ENCODE data around the gene DDX11. TPM values are rescaled to one million over a fixed set of nuclear protein-coding genes. Genes with fewer than 3 reads are reported as not detected.
"Not testable (repeated sequence)": the region's sequence is repeated elsewhere in the genome, so short reads cannot be mapped to it uniquely, and the experiment has no call there.

The DDX11 gene
- total RNA-seq, 1 donor from 2014 or later: 12.8 TPM

GRCh38 chr12:31119192-31119802 lies 45.6 kb downstream of the DDX11 start:
- Histone ChIP-seq H3K27me3 (ENCODE audit: insufficient read depth, low read length) (peaks cover 10% of the 10 kb centered on the region), H3K4me1 (ENCODE audit: insufficient read depth, low read length) (peaks cover 4% of the 10 kb centered on the region), H3K9ac (ENCODE audit: low read length) (no peak overlapping the region), H3K27ac (ENCODE audit: low read depth, low read length) (no peak overlapping the region), H2AFZ (ENCODE audit: low read depth, low read length) (peak overlapping the region; percentile 10), H3K4me3 (ENCODE audit: insufficient read depth, low read depth, low read length) (no peak overlapping the region), H3K36me3 (ENCODE audit: insufficient read depth, low read length) (no peaks in the 10 kb centered on the region), H3K9me3 (ENCODE audit: insufficient read depth, low read depth, low read length) (no peaks in the 10 kb centered on the region), H4K20me1 (ENCODE audit: insufficient read depth, low read length) (no peaks in the 10 kb centered on the region), H3K4me2 (ENCODE audit: low read length) (peak overlapping the region; percentile 89), H3K79me2 (ENCODE audit: insufficient read depth, low read length) (no peaks in the 10 kb centered on the region)
- Mint-ChIP-seq H3K4me3 (ENCODE audit: unreplicated experiment) (no peak overlapping the region), H3K27ac (ENCODE audit: unreplicated experiment) (no peak overlapping the region), H3K27me3 (ENCODE audit: low read depth, unreplicated experiment) (peaks cover 10% of the 10 kb centered on the region), H3K36me3 (ENCODE audit: low read depth, unreplicated experiment) (no peaks in the 10 kb centered on the region), H3K9me3 (ENCODE audit: unreplicated experiment) (no peaks in the 10 kb centered on the region), H3K4me1 (ENCODE audit: low read depth, unreplicated experiment) (no peaks in the 10 kb centered on the region)
- FAIRE-seq (no peak), DNase-seq (ENCODE audit: low read depth) (no peak)
- peak; percentile 44 for TF ChIP-seq EZH2 (IDR thresholded peaks at IDR 0.05; ENCODE audit: insufficient read depth, low read length)
- TF ChIP-seq CTCF (IDR thresholded peaks at IDR 0.05; ENCODE audit: insufficient read depth, low read depth, low read length): no peak

GRCh38 chr12:31119803-31120211 lies 46.1 kb downstream of the DDX11 start:
- H3K36me3 ChIP-seq (ENCODE audit: insufficient read depth, low read length): no peaks in the 10 kb centered on the region
- no peak overlapping the region for H3K27ac ChIP-seq (ENCODE audit: low read depth, low read length)
- peaks cover 10% of the 10 kb centered on the region for H3K27me3 ChIP-seq (ENCODE audit: insufficient read depth, low read length)
- H3K79me2 ChIP-seq (ENCODE audit: insufficient read depth, low read length): no peaks in the 10 kb centered on the region
- H3K9ac ChIP-seq (ENCODE audit: low read length): no peak overlapping the region
- H3K9me3 ChIP-seq (ENCODE audit: insufficient read depth, low read depth, low read length): no peaks in the 10 kb centered on the region
- no peak for FAIRE-seq
- H3K4me1 Mint-ChIP-seq (ENCODE audit: low read depth, unreplicated experiment): no peaks in the 10 kb centered on the region
- DNase-seq (ENCODE audit: low read depth): no peak
- H3K27me3 Mint-ChIP-seq (ENCODE audit: low read depth, unreplicated experiment): peaks cover 10% of the 10 kb centered on the region
- no peaks in the 10 kb centered on the region for H3K36me3 Mint-ChIP-seq (ENCODE audit: low read depth, unreplicated experiment)
- no peak for TF ChIP-seq CTCF (IDR thresholded peaks at IDR 0.05; ENCODE audit: insufficient read depth, low read depth, low read length)
- TF ChIP-seq EZH2 (IDR thresholded peaks at IDR 0.05; ENCODE audit: insufficient read depth, low read length): no peak
- no peak overlapping the region for H3K27ac Mint-ChIP-seq (ENCODE audit: unreplicated experiment)
- H3K4me3 Mint-ChIP-seq (ENCODE audit: unreplicated experiment): no peak overlapping the region
- peaks cover 4% of the 10 kb centered on the region for H3K4me1 ChIP-seq (ENCODE audit: insufficient read depth, low read length)
- no peak overlapping the region for H2AFZ ChIP-seq (ENCODE audit: low read depth, low read length)
- no peaks in the 10 kb centered on the region for H4K20me1 ChIP-seq (ENCODE audit: insufficient read depth, low read length)
- H3K4me2 ChIP-seq (ENCODE audit: low read length): no peak overlapping the region
- H3K9me3 Mint-ChIP-seq (ENCODE audit: unreplicated experiment): no peaks in the 10 kb centered on the region
- no peak overlapping the region for H3K4me3 ChIP-seq (ENCODE audit: insufficient read depth, low read depth, low read length)

- no peaks in the 10 kb centered on the region for H3K36me3 ChIP-seq (ENCODE audit: insufficient read depth, low read length)
- H2AFZ ChIP-seq (ENCODE audit: low read depth, low read length): no peak overlapping the region
- DNase-seq (ENCODE audit: low read depth) (no peak), FAIRE-seq (no peak)
- Mint-ChIP-seq H3K36me3 (ENCODE audit: low read depth, unreplicated experiment) (no peaks in the 10 kb centered on the region), H3K4me3 (ENCODE audit: unreplicated experiment) (no peak overlapping the region), H3K27me3 (ENCODE audit: low read depth, unreplicated experiment) (peaks cover 10% of the 10 kb centered on the region), H3K9me3 (ENCODE audit: unreplicated experiment) (no peaks in the 10 kb centered on the region), H3K4me1 (ENCODE audit: low read depth, unreplicated experiment) (no peaks in the 10 kb centered on the region), H3K27ac (ENCODE audit: unreplicated experiment) (no peak overlapping the region)
- no peak overlapping the region for H3K27ac ChIP-seq (ENCODE audit: low read depth, low read length)
- H3K9me3 ChIP-seq (ENCODE audit: insufficient read depth, low read depth, low read length): no peaks in the 10 kb centered on the region
- no peaks in the 10 kb centered on the region for H4K20me1 ChIP-seq (ENCODE audit: insufficient read depth, low read length)
- H3K9ac ChIP-seq (ENCODE audit: low read length): no peak overlapping the region
- H3K79me2 ChIP-seq (ENCODE audit: insufficient read depth, low read length): no peaks in the 10 kb centered on the region
- no peak overlapping the region for H3K4me3 ChIP-seq (ENCODE audit: insufficient read depth, low read depth, low read length)
- TF ChIP-seq EZH2 (IDR thresholded peaks at IDR 0.05; ENCODE audit: insufficient read depth, low read length): no peak
- TF ChIP-seq CTCF (IDR thresholded peaks at IDR 0.05; ENCODE audit: insufficient read depth, low read depth, low read length): no peak
- peaks cover 10% of the 10 kb centered on the region for H3K27me3 ChIP-seq (ENCODE audit: insufficient read depth, low read length)
- H3K4me1 ChIP-seq (ENCODE audit: insufficient read depth, low read length): peaks cover 4% of the 10 kb centered on the region
- no peak overlapping the region for H3K4me2 ChIP-seq (ENCODE audit: low read length)
These were observed 46.8 kb downstream of the DDX11 start for GRCh38 chr12:31120392-31121008.

GRCh38 chr12:31121022-31121728 lies 47.5 kb downstream of the DDX11 start:
- H3K9me3 ChIP-seq (ENCODE audit: insufficient read depth, low read depth, low read length); H3K4me1 Mint-ChIP-seq (ENCODE audit: low read depth, unreplicated experiment); H3K9ac ChIP-seq (ENCODE audit: low read length); H3K27ac Mint-ChIP-seq (ENCODE audit: unreplicated experiment); H3K4me3 Mint-ChIP-seq (ENCODE audit: unreplicated experiment); H4K20me1 ChIP-seq (ENCODE audit: insufficient read depth, low read length); H3K9me3 Mint-ChIP-seq (ENCODE audit: unreplicated experiment); H3K36me3 ChIP-seq (ENCODE audit: insufficient read depth, low read length); H3K79me2 ChIP-seq (ENCODE audit: insufficient read depth, low read length); H3K27ac ChIP-seq (ENCODE audit: low read depth, low read length); H3K4me2 ChIP-seq (ENCODE audit: low read length); H2AFZ ChIP-seq (ENCODE audit: low read depth, low read length); DNase-seq (ENCODE audit: low read depth); FAIRE-seq; H3K36me3 Mint-ChIP-seq (ENCODE audit: low read depth, unreplicated experiment); H3K4me3 ChIP-seq (ENCODE audit: insufficient read depth, low read depth, low read length); H3K4me1 ChIP-seq (ENCODE audit: insufficient read depth, low read length): not testable (repeated sequence)
- peaks cover 10% of the 10 kb centered on the region for H3K27me3 Mint-ChIP-seq (ENCODE audit: low read depth, unreplicated experiment)
- peaks cover 10% of the 10 kb centered on the region for H3K27me3 ChIP-seq (ENCODE audit: insufficient read depth, low read length)

All from astrocyte (in vitro differentiated cells and primary cell).